ENCODE data around the gene FSCN2.

The FSCN2 gene

GRCh38 chr17:81513753-81514488 is 14.3 kb upstream of the FSCN2 start:
- no peak for DNase-seq

DNA sequence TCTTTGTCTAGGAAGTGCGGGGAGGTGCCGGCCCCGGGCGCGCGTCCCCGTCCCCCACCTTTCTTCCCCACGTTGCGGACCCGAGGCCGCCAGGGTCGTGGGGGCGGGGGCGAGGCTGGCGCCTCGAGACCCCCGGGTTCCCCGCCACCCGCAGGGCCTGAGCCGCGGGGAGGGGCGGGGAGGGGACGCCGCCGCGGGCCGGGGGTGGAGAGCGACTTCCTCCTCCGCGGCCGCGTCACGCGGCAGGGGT is 13.8 kb upstream of the FSCN2 start:
- DNase-seq: no peak

- no peak for DNase-seq
Measured at GRCh38 chr17:81514739-81515529, 13.2 kb upstream of the FSCN2 start.

DNA sequence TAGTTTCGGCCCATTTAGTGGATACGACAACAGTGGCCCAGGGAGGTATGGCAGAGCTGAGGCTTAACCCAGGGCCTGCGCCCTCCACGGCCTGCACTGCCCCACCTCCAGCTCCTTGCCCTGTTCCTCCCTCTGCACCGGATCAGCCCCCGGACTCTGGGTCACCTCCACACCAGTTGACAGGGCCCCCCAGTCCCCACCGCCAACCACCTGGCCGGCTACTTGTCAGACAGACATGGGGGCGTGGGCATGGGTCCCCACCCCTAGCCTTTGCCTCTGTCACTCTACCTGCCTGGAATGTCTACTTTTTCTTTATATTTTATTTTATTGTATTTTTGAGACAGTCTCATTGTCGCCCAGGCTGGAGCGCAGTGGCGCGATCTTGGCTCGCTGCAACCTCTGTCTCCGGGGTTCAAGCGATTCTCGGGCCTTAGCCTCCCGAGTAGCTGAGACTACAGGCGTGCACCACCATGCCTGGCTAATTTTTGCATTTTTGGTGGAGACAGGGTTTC is 12.6 kb upstream of the FSCN2 start:
- no peak for DNase-seq

GRCh38 chr17:81516439-81516838 is 11.7 kb upstream of the FSCN2 start:
- no peak for DNase-seq

DNA sequence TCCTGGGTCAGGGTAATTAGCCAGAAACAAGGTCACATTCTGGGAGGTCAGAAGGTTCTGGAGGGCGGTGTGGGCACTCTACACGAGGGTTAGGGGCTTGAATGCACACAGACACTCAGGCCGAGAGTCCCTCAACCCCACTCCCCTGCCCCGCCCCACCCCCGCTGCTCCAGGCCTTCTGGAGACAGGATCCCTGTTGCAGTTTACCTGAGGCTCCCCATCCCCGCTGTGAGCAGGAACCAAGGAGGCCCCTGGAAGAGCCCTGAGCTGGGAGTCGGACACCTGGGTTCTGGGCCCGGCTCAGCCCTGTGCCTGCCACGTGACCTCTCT is 11.2 kb upstream of the FSCN2 start:
- DNase-seq: no peak

- DNase-seq: no peak
Measured at GRCh38 chr17:81517339-81518112, 10.7 kb upstream of the FSCN2 start.

GRCh38 chr17:81518113-81518784 is 9.9 kb upstream of the FSCN2 start:
- DNase-seq: no peak

DNA sequence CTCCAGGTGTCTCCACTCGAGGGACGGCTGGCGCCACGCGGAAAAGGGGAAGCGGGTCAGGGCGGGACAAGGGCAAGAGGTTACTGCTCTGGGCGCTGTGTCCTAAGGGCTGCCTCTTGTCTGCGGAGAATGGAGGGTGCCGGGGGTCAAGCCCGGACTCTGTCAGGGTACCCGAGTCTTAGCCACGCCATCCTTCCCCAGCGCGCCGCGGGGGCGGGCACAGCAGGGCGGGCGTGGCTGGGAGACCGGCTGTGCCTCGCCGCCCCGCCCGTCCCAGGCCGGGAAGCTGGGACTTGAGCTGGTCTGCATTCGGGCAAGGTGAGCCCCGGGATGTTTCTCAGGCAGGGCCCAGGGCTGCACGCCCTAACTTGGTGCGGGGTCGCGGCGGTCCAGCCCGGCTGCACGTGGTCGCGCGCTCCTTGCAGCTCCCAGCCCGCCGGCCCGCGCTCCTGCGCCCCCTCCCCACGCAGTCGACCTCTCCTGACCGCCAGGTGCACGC is 9.3 kb upstream of the FSCN2 start:
- DNase-seq: no peak

GRCh38 chr17:81519284-81520020 is 8.7 kb upstream of the FSCN2 start:
- DNase-seq: no peak

- DNase-seq: no peak
Measured at GRCh38 chr17:81520021-81520901, 7.9 kb upstream of the FSCN2 start.

DNA sequence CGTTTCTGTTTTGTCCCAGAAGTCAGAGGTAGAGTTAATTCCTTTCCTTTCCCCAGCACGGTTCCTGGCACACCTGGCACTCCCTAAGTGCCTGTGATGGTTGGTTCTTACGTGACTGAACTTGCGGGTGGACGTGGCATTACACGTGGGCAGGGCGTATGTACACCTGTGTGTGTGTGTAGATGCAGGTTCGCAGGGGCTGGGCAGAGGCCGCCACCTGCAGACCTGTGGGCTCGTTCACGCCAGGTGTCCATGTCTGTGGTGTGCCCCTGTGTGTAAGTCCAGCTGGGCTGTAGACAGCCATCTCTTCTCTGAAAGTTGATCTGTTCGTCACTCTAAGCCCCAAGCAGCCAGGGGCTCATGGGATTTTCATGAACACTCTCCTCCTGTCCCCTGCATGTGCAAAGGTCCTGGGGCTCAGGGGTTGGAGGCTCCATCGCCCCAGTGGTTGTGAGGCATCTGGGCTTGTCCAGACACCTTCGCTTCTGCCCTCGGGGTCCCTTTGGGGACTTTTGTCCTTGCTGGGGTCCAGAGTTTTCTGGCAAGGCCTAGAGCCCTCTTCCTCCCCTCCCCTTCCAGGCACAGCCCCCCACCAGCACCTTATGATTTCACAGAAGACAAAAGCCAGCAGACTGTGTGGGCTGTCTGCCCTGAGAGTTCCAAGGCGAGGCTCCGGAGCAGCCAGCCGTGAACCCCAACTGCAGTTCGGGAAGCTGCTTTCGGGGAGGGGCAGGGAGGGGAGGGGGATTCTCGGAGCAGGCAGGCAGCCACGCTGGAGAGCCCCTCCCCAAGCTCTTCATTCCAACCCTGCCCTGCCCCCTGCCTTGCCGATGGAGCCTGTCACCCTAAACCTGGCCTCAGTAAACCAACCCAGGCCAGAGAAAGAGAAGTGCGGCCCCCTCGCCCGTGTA is 5.4 kb upstream of the FSCN2 start:
- no peak for DNase-seq

GRCh38 chr17:81523402-81524038 is 4.7 kb upstream of the FSCN2 start:
- no peak for DNase-seq

DNA sequence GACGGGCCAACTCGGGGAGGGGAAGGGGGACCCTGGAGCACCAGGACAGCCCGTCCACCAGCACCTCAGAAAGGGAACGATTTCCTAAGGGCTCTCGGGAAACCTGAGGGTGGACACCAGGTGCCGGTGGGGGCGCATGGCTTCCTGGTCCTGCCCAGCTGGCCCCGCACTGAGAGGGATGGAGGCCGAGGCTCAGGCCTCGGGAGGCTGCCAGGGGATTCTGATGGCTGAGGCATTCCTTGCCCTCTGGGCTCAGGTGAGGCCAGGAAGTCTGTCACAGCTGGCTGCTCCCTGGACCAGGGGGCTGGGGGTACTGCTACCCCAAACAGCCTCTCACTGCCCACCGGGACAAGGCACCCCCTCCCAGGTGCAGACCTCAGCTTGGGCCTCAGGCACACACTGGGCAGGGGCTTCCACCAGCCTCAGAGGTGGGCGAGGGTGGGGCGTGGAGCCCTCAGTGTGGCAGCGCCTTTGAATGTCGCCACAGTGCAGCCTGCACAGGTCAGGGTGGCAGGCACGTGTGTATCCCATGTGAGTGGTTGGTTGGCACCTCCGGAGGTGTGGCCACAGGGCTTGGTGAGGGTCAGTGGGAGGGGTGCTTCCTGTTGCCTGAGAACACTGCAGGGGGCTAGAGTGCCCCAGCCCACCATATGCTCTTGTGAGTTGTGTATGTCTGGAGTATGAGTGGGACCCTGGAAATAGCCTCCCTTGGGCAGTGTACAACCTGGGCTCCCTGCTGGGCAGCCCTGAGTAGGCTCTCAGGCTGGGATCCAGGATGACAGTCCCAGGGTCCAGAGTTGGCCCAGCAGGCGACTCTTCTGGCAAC is 3.9 kb upstream of the FSCN2 start:
- no peak for DNase-seq

GRCh38 chr17:81524865-81525159 is 3.4 kb upstream of the FSCN2 start:
- no peak for DNase-seq

- no peak for DNase-seq
Measured at GRCh38 chr17:81526662-81527571, 1.3 kb upstream of the FSCN2 start.

DNA sequence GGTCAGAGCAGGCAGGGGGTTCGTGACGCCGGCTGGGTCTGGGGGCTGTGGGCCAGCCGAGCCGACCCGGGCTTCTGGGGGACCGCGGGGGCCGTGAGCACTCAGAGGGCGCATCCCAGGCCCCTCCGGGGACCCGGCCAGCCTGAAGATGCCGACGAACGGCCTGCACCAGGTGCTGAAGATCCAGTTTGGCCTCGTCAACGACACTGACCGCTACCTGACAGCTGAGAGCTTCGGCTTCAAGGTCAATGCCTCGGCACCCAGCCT is 140 bp downstream of the FSCN2 start:
- DNase-seq: no peak
